NCI-H1417 treated with DMSO at 0.1 percent for 48 hours (cell line): Measurements from ENCODE around the gene MAN2B2.
A peak's percentile ranks its signal among the peaks of the same experiment; 100 is the strongest.
"Not testable (repeated sequence)": the region's sequence is repeated elsewhere in the genome, so short reads cannot be mapped to it uniquely, and the experiment has no call there.

Source experiments
- DNase-seq: peaks from one replicate; lab custom pipeline; 2025; lab: John Stamatoyannopoulos, UW

Gene MAN2B2

DNA sequence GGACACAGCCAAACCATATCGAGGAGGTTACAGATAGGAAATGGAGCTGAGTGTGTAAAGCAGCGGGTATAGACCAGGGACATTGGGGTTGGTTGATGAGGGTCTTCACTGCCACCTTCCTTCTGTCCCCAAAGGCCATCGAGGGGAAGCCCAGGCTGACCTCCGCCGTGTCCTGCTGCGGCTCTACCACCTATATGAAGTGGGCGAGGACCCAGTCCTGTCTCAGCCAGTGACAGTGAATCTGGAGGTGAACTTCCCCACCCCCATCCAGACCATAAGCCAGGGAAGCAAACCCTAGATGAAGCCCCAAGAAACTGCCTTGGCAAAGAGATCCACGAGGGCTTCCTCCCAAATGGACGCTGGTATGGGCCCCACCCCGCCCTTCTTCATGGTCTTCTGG lies 42.3 kb downstream of the MAN2B2 start:
- no peak for DNase-seq

DNA sequence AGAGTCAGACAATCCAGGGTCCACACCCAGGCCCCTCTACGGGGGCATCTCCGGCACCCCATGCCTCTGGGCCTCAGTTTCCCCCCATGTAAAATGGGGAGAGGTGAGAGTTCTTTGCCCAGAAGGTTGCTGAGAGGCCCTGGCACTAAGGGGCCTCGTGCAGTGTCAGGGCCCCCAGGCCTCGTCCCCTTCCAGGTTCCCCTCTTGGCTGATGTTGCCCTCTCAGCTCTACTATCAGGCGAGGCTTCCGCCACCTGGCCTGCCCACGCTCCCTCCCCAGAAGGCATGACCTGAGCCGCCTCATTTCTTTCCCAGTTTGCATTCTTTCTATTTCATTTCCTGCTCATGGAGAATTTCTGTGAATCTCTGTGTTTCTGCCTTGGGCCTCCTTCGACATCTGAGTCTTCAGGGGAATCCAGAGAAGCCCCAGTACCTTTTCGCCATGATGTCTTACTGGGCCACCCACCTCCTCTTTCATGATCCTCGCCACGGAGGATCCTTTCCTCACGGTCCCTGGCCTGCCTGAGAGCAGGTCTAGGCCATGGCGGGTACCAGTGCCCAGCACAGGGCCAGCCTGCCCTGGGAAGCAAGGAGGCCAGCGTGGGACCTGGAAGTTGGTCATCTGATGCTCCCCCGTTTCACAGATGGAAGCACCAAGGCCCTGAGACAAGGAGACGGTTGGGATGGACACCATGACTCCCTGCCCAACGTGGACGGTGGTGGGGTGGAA lies 43.6 kb downstream of the MAN2B2 start:
- DNase-seq = no peak

DNA sequence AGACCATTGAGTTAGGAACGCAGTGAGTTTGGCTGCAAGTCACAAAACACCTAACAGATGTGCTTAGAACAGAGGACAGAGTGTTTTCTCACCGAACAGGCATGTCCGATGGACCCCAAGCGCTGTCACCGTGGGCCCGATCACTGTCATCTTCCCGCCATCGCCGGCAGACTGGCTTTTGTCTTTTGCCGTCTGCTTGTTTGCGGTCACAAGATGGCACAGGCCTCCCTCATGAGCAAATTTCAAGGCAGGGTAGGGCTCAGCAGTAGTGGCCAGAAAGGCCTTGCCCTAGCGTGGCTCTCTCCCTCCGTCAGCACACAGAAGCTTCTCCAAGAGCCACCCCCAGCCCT lies 44.1 kb downstream of the MAN2B2 start:
- DNase-seq = no peak

DNA sequence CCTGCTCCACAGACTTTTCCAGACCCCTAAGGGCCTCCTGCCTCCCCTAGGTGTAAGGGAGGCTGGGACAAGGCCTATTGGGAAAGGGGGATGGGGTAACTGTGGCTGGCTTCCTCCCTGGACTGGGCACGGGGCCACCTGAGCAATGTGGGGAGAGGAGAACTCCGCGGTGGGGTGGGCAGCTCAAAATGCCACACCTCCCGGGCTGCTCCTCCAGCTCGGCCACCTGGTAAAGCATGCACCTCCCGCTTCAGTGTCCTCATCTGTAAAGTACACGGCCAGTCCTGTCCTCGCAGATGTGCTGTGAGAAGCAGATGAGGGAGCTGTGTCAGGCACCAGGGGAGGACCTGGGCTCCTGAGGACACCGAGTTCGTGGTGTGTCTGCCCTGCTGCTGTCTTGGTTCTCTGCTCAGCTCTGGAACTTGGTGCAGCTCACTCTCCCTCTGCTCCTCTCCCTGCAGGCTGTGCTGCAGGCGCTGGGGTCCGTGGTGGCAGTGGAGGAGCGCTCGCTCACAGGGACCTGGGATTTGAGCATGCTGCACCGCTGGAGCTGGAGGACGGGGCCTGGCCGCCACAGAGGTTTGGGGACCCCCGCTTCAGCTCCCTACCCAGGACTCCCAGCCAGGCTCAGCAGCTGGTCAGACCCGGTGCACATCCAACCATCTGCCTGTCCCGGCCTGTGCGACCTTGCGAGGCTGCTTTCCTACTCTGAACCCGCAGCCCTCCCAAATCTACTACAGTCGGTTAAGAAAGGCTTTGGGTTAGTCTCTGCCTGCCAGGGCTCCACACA lies 44.7 kb downstream of the MAN2B2 start:
- DNase-seq = no peak

DNA sequence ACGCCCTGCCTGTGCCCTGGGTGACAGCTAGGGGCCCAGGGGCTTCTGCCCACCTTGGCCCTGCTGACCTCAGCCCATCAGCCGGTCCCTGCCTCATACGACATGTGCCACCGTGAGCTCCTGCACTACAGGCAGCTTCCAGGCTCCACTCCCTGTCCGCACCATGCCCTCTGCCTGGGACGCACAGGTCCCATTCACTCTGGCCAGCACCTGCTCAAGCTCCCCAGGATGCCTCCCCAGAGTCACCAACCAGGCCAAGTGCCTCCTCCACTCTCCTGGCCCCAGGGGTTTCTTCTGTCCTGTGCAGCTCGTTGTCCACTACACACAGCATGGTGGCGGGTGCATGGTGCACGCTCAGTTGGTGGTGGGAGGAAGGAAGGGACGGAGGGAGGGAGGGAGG lies 45.3 kb downstream of the MAN2B2 start:
- no peak for DNase-seq

DNA sequence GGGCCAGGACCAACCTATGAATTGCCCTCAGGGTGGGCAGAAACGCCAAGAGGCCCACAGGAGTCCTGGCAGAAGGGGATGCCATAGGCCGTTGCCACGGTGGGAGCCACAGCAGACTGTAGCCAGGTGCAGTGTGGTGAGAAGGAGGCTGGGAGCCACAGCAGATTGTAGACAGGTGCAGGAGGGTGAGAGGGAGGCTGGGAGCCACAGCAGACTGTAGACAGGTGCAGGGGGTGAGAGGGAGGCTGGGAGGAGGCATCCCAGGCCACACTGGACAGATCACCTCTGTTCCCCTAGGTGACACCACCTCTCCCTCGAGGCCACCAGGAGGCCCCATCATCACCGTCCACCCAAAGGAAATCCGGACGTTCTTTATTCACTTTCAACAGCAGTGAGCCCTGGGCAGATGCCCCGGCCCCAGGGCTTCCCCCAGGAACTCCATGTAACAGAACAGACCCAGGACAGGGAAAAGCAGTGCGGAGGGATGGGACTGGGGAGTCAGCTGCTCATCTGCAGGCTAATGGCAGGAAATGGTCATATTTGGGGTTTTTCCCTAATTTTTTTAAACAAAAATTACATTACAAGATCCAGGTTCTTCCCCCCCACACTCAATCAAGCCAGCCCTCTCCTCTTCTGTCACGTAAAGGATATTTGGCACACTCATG lies 46.0 kb downstream of the MAN2B2 start:
- DNase-seq = no peak

DNA sequence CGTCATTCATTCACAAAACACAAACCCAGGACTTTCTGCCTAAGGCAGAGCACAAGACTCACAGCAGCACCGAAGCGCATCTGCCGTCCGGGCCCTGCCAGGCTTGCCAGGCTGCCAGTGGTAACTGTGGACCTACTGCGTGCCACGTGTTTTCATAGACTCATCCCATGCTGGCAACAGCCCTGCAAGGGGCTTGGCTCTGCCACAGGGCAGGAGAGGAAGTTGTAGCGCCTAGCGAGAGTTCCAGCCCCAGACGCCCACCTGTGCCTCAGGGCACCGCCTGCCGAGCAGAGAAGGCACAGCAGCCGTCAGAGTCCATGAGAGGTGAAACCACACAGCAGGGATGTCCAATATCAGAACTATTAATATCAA lies 46.6 kb downstream of the MAN2B2 start:
- DNase-seq = no peak

DNA sequence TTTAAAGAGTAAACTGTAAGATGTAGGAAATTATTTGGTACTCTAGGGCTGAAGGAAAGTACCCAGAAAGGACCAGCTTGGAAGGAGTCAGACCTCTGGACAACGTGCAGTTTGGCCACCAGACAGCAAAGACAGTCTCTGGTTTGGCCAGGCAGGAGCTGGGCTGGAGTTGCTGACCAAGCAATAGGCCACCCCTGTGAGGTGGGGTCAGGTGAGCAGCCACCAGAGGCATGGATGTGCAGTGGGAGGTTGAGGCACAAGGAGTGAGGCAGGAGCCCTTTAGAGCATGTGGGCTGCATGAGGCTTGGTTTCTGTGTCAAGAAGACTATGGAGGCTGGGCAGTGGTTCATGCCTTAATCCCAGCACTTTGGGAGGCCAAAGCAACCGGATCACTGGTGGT lies 47.8 kb downstream of the MAN2B2 start:
- no peak for DNase-seq

DNA sequence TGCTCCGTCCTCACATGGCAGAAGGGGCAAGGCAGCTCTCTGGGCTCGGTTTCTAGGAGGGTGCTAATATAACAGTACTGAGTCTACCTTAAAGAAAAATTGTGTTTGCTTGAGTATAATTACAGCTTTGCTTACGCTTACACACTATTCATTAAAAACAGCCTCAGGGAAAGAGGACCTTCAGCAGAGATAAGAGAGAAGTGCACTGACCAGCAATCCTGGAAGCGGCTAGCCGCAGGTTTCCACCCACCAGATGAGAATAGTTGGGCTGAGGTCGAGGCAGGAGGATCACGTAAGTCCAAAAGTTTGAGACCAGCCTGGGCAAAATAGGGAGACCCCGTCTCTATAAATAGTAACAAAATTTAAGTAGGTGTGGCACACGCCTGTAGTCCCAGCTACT lies 50.3 kb downstream of the MAN2B2 start:
- peak; percentile 43 for DNase-seq

DNA sequence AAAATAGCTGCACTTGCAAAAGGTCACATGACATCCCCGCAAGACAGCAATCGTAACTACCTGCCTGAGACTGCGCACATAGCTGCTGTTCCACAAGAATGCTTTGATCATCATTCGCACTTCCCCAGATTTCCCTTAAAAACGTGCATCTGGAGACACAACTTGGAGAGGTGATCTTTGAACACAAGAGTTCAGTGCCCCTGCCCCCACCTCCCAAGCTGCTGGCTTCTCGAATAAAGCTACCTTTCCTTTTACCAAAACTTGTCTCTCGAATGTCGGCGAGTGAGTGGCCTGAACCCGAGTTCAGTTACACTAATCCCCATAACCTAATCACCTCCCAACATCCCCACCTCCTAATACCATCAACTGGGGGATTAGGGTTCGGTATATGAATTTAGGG lies 51.1 kb downstream of the MAN2B2 start:
- DNase-seq = no peak

DNA sequence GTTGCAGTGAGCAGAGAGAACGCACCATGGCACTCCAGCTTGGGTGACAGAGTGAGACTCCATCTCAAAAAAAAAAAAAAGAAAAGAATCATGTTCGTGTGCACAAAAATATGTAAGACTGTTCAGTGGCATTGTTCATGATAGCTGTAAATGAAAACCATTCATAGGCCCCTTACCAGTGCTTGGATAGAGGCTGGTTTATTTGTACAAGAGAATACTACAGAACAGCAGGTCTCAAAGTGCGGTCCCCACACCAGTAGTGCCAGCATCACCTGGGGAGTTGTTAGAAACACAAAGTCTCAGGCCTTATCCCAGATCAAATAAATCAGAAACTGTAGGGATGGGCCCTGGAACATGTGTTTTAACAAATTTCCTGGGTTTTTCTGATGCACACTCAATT lies 52.8 kb downstream of the MAN2B2 start:
- no peak for DNase-seq

DNA sequence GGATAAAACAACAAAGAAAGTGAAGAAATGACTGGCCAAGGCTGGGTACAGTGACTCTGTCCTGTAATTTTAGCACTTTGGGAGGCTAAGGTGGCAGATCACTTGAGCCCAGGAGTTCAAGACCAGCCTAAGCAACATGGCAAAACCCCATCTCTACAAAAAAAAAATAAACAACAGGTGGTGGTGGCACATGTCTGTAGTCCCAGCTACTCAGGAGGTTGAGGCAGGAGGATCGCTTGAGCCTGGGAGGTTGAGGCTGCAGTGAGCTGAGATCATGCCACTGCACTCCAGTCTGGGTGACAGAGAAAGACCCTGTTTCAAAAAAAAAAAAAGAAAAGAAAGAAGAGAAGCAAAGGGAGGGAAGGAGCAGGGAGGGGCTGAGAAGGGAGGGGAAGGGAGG lies 53.5 kb downstream of the MAN2B2 start:
- DNase-seq = not testable (repeated sequence)

DNA sequence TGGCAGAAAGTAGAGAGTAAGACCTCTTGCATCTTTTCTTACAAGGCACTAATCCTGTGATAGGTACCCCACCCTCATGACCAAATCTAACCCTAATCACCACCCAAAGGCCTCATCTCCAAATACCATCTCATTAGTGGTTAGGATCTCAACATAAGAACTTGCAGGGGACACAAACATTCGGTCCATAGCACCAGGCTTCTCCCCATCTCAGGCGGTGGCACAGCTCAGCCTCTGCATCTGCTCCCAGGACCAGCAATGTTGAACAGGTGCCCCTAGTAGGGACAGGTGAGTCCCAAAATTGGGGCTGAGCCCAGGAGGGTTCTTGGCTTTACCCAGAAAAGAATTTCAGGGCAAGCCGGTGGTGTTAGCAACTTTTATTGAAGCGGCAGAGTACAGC lies 57.1 kb downstream of the MAN2B2 start:
- no peak for DNase-seq

DNA sequence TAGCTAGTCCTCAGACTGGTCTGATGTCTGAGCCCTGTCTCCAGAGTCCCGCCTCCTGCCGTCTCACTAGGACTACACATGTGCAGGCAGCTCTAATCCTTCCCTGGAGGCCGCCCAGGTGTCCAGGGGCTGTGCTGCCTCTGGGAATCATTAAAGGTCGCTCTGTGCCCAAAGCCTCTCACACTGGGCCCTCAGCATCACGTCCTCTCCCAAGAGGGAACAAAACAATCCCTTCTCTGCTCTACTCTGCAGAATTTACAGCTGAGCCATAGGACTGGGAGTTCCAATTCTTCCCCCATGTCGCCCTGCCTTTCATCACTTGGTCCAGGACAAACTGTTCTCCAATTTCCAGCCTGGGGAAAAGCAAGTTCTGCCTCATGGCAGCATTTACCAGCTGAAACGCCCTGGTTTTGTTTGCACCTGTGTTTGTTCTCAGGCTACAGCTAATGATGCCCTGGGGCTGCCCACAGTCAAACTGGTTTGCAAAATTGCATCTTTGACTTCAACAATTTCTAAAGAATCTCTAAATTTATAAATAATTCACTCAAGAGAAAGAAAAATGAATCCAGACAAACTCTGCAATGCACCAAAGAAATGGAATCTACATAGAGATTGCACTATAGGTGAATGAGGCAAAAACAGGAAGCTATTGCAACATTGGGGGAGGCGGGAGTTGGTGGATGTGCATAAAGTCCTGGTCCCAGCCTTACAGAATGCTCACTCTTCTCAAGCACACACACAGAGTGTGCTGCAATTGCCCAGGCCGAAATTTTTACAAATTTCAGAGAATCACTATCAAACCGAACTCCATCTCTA lies 58.3 kb downstream of the MAN2B2 start:
- DNase-seq = peak; percentile 58

DNA sequence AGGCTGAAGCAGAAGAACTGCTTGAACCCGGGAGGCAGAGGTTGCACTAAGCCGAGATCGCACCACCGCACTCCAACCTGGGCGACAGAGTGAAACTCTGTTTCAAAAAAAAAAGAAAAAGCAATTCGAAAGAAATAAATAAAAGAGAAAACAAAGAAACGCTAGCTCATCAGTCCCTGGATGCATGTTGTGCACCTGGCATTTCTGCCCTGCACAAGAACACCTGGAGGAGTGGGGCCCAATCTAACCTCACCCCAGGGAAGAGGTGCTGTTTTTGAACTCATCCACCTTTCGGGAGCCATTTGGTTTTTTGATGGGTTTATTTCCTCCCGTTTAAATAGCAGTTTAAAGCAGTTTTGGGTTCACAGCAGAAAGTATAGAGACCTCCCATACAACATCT lies 59.8 kb downstream of the MAN2B2 start:
- DNase-seq = no peak

DNA sequence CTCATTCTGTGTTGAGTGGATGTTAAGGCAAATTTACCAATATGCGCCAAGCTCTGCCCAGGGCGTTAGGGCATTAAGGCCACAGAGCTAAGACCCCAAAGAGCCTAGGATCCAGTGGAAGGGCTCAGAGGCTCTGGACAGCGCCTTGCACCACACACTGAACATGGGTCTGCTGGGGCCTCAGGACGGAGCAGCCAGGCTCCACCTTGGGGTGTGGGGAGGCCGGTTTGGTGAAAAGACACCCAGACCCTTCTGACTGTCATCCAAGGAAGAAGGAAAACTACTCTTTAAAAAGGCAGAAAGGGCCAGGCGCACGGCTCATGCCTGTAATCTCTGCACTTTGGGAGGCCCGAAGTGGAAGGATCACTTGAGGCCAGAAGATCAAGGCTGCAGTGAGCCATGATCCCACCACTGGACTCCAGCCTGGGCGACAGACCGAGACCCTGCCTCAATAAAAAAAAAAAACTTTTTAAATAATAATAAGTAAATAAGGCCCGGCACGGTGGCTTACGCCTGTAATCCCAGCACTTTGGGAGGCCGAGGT lies 64.2 kb downstream of the MAN2B2 start:
- DNase-seq = no peak

DNA sequence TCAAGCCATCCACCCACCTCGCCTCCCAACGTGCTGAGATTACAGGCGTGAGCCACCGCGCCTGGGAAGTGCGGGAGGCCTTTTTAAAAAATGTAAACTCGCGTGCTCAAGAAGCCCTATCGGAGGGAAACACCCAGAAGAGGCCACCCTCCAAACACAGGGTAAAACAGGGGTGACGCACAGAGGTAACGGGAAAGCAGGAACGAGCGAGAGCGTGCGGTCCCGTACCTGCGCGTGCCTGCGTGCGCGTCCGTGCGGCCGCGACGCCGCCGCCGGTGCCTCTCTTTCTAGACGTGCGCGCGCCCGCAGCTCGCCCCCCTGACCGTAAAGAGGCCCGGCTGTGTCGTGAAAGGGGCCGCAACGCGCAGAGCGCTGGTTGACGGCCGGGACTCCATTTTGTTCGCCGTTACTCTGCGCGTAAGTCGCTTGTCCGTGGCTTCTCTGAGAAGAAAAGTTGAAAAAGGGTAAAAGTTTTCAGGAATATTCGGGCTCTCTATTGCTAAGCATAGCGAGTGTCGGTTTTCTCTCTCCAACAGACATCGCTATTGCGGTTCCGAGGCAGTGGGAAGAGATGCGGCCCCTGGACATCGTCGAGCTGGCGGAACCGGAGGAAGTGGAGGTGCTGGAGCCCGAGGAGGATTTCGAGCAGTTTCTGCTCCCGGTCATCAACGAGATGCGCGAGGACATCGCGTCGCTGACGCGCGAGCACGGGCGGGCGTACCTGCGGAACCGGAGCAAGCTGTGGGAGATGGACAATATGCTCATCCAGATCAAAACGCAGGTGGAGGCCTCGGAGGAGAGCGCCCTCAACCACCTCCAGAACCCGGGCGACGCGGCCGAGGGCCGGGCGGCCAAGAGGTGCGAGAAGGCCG lies 65.5 kb downstream of the MAN2B2 start, which contains the start of gene MRFAP1:
TSS of gene MRFAP1 (plus strand) at position 394 of the 872 bp plus-strand sequence. CDS start at position 572, 178 bp downstream.
- DNase-seq = peak; percentile 76

DNA sequence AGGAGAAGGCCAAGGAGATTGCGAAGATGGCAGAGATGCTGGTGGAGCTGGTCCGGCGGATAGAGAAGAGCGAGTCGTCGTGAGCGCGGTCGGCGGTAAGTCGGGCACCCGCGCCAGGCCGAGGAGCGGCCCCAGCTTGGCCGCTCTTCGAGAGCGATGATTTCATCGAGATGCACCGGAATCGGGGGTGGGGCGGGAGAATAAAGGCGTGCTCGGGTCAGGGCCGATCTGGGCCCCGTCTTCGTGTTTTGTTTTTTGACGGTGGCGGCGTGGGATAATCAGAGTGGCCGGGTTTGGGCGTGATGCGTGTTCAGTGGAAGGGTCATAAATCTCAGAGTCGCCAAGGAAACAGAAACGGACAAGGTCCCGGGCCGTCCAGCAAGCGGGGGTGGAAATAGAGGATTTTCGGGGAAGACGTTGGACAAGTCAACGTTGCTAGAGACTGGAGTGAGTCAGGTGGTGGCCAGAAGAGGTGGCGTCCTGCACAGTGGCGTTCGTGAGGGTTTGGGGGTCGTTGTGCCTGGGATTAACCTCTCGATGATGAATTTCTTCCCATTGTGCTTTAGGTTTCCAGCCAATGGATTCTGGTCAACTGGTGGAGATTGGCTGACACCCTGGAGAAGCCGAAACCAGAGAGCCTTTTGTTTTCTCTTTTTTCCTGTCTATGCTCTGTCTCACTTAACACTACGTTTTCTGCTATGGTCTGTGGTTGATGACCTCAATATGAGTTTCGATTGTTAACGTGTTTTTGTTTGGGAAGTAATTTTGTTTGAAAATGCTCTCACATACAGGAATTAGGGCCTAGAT lies 66.4 kb downstream of the MAN2B2 start:
- no peak for DNase-seq

DNA sequence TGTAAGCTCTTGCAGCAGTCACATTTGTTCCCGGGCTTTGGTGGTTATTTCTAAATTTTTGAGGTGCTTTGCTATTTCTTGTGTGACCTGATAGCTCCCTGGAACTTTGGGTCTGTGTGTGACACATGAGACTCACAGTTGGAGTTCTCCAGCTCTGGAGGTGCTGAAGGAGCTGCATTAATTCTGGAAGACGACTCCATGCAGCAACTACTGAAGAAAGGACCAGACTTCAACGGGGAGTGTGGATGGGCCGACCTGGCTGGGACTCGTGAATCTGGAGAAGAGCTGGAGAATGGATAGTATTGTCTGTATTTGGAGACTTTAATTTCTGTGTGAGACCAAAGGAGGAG lies 67.0 kb downstream of the MAN2B2 start:
- no peak for DNase-seq

DNA sequence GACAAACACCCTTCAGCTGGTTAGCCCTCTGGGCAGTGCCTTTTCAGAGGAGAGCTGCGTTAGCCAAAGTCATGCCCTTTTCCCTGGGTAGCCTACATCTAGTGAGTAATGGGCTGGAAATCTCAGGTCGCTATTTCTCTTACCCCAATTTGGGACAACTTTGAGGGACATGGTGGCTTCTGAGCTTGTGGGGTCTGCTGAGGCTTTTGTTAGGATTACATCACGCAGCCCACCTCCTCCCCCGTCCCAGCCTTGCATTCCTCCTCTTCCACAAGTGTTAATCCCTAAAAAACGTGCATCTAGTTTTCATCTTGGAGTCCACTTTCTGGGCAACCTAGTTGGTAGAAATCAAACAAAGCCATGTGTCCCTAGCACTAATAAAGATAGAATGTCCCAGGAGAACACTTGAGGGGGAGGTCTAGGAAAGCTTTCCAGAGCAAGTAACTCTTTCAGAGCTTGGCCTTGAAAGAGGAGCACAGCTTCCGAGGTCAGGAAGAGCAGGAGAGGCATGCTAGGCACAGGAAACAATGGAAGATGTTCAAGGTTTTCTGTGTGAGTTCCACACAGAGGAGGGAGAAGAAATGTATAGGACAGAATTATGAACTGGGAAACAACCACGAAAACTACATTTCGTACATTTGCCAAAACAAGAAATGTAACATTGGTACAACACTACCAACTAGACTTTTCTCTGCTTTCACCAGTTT lies 68.3 kb downstream of the MAN2B2 start:
- no peak for DNase-seq
